GM12878 (cell line): ENCODE results near the gene CTNNAL1.
"Not testable (repeated sequence)": the region's sequence is repeated elsewhere in the genome, so short reads cannot be mapped to it uniquely, and the experiment has no call there.

ENCODE experiments used
- DPF2 ChIP-seq: fragments of 450-650 bp; IDR thresholded peaks from 2 replicates; pipeline ENCODE4 v1.6.1; 2017; ENCODE audit warnings: mild to moderate bottlenecking
- ETV6 ChIP-seq, 2 experiments: fragments of 450-650 bp in 1 of 2; IDR thresholded peaks in 1 of 2; conservative IDR thresholded peaks in 1 of 2; 2 replicates each; pipeline ENCODE4 v1.6.1; 2014; ENCODE audit warnings: antibody characterized with exemption in 1 of 2, borderline replicate concordance in 1 of 2, low read depth in 1 of 2, mild to moderate bottlenecking in 1 of 2, moderate library complexity in 1 of 2
- JUND ChIP-seq: IDR thresholded peaks from 2 replicates; pipeline ENCODE4 v1.6.1; 2012; ENCODE audit warnings: low read depth, mild to moderate bottlenecking, low read length, improper control_type of control experiment, moderate library complexity
- MLLT1 ChIP-seq: fragments of 450-650 bp; IDR thresholded peaks from 2 replicates; pipeline ENCODE4 v1.6.1; 2016; ENCODE audit warnings: mild to moderate bottlenecking
- NR2C2 ChIP-seq: IDR thresholded peaks from 2 replicates; pipeline ENCODE4 v1.6.1; 2011; ENCODE audit warnings: borderline replicate concordance, low read depth; ENCODE audit not compliant: control insufficient read depth, insufficient read length
- POLR2A ChIP-seq: IDR thresholded peaks from 2 replicates; pipeline ENCODE4 v1.6.1; 2011; ENCODE audit warnings: low read depth, mild to moderate bottlenecking, low read length
- PRDM15 ChIP-seq: fragments of 450-650 bp; formaldehyde crosslinking; IDR thresholded peaks from 2 replicates; pipeline ENCODE4 v1.4.0; 2020; ENCODE audit warnings: mild to moderate bottlenecking, moderate library complexity
- RAD51 ChIP-seq: fragments of 450-650 bp; IDR thresholded peaks from 2 replicates; pipeline ENCODE4 v1.6.1; 2016; ENCODE audit warnings: moderate library complexity, mild to moderate bottlenecking, inconsistent platforms
- RELA ChIP-seq: fragments of 450-650 bp; IDR thresholded peaks from 2 replicates; pipeline ENCODE4 v1.8.0; 2014; ENCODE audit warnings: borderline replicate concordance; ENCODE audit not compliant: partially characterized antibody
- TF ChIP-seq, protein P1 (sequence below), 3 experiments: IDR thresholded peaks in 2 of 3; conservative IDR thresholded peaks in 1 of 3; 2 replicates each; pipeline ENCODE4 v1.5.1; 2011; ENCODE audit warnings: low read depth in 3 of 3, low read length in 3 of 3, mild to moderate bottlenecking in 3 of 3, control low read depth in 2 of 3, moderate library complexity in 2 of 3, inconsistent platforms in 1 of 3, mixed read lengths in 1 of 3; ENCODE audit not compliant: control insufficient read depth in 2 of 3, insufficient read depth in 1 of 3; ENCODE audit errors: extremely low read depth in 1 of 3

DNA sequence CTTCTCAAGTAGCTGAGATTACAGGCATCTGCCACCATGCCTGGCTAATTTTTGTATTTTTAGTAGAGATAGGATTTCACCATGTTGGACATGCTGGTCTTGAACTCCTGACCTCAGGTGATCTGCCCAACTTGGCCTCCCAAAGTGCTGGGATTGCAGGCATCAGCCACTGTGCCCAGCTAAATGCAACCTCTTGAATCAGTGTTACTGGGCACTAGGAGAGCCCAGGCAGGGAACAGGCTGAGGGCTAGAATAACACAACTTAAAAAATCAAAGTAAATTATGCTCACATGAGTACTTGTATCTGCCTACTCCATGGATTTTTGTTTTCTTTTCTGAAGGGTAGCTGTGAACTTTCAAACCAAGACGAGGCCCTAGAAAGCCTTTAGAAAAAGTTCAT lies 92.9 kb downstream of the CTNNAL1 start:
- TF ChIP-seq ETV6 (conservative IDR thresholded peaks at IDR 0.05 in 1 of 2, IDR thresholded peaks at IDR 0.05 in 1 of 2; ENCODE audit: borderline replicate concordance in 1 of 2, low read depth in 1 of 2); PRDM15 (CRISPR knock-in tag); RAD51; NR2C2; MLLT1; JUND; RELA; POLR2A; DPF2: not testable (repeated sequence)
- TF ChIP-seq, protein P1, sequence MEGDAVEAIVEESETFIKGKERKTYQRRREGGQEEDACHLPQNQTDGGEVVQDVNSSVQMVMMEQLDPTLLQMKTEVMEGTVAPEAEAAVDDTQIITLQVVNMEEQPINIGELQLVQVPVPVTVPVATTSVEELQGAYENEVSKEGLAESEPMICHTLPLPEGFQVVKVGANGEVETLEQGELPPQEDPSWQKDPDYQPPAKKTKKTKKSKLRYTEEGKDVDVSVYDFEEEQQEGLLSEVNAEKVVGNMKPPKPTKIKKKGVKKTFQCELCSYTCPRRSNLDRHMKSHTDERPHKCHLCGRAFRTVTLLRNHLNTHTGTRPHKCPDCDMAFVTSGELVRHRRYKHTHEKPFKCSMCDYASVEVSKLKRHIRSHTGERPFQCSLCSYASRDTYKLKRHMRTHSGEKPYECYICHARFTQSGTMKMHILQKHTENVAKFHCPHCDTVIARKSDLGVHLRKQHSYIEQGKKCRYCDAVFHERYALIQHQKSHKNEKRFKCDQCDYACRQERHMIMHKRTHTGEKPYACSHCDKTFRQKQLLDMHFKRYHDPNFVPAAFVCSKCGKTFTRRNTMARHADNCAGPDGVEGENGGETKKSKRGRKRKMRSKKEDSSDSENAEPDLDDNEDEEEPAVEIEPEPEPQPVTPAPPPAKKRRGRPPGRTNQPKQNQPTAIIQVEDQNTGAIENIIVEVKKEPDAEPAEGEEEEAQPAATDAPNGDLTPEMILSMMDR (IDR thresholded peaks at IDR 0.05 in 2 of 3, conservative IDR thresholded peaks at IDR 0.05 in 1 of 3; ENCODE audit: control insufficient read depth in 2 of 3, extremely low read depth in 1 of 3, insufficient read depth in 1 of 3, low read depth in 3 of 3, low read length in 3 of 3): not testable (repeated sequence)
